Caco-2 (cell line): ENCODE results near the gene PDE11A. TPM values are rescaled to one million over a fixed set of nuclear protein-coding genes. Genes with fewer than 3 reads are reported as not detected.

Source experiments
- BruUV-seq: library from RNA; stranded (reverse); fragments of 400-500 nt; replicated peaks from 2 replicates; lab custom pipeline; 2021; lab: Mats Ljungman, UMichigan
- CTCF ChIA-PET: fragments of 300-600 bp; sonication (Branson Sonifier 250); formaldehyde crosslinking; loops from one replicate; lab custom pipeline; 2022; ENCODE audit warnings: antibody characterized with exemption; lab: Charles Lee
- POLR2A ChIA-PET: fragments of 300-600 bp; sonication (Branson Sonifier 250); formaldehyde crosslinking; loops from one replicate; lab custom pipeline; 2022; ENCODE audit warnings: antibody characterized with exemption; lab: Charles Lee
- DNase-seq, 2 experiments: peaks; one replicate each; pipeline versions ENCODE4 v3.0.0 to v3.0.0-alpha.2; 2020 to 2022
- H3K27me3 ChIP-seq: replicated peaks from 2 replicates; pipeline ENCODE4 v1.6.0; 2011; ENCODE audit warnings: low read length; ENCODE audit not compliant: control insufficient read depth, insufficient read depth
- H3K36me3 ChIP-seq: 2 replicates; pipeline ENCODE4 v1.5.1; 2011; ENCODE audit warnings: low read length; ENCODE audit not compliant: control insufficient read depth, insufficient read depth
- H3K4me1 ChIP-seq: fragments of 250-450 bp; sonication (Bioruptor Pico); 2 replicates; pipeline ENCODE4 v1.5.1; 2020; ENCODE audit warnings: mild to moderate bottlenecking
- H3K4me3 ChIP-seq: 2 replicates; pipeline ENCODE4 v1.5.1; 2011; ENCODE audit warnings: low read depth, mild to moderate bottlenecking, control low read depth, low read length
- H3K9me3 ChIP-seq: fragments of 250-450 bp; sonication (Bioruptor Pico); 2 replicates; pipeline ENCODE4 v1.5.1; 2020; ENCODE audit warnings: mild to moderate bottlenecking, moderate library complexity
- H3K27ac Mint-ChIP-seq: one replicate; pipeline ENCODE4 v1.8.0; 2022; ENCODE audit warnings: mixed read lengths; ENCODE audit not compliant: unreplicated experiment
- H3K27me3 Mint-ChIP-seq: one replicate; pipeline ENCODE4 v1.8.0; 2022; ENCODE audit warnings: mixed read lengths; ENCODE audit not compliant: insufficient read depth, unreplicated experiment
- H3K36me3 Mint-ChIP-seq: one replicate; pipeline ENCODE4 v1.8.0; 2022; ENCODE audit warnings: mild to moderate bottlenecking, mixed read lengths; ENCODE audit not compliant: insufficient read depth, unreplicated experiment
- H3K4me1 Mint-ChIP-seq: one replicate; pipeline ENCODE4 v1.8.0; 2022; ENCODE audit warnings: low read depth, mixed read lengths; ENCODE audit not compliant: unreplicated experiment
- H3K4me3 Mint-ChIP-seq: one replicate; pipeline ENCODE4 v1.8.0; 2022; ENCODE audit warnings: mild to moderate bottlenecking, moderate library complexity, mixed read lengths; ENCODE audit not compliant: unreplicated experiment
- H3K9me3 Mint-ChIP-seq: one replicate; pipeline ENCODE4 v1.8.0; 2022; ENCODE audit warnings: mixed read lengths; ENCODE audit not compliant: unreplicated experiment
- intact Hi-C: fragments of 100-400 bp; cut with micrococcal nuclease; formaldehyde crosslinking; loops from one replicate; pipeline ENCODE4 v1.10.0; 2022; ENCODE audit not compliant: unreplicated experiment
- total RNA-seq: library from RNA; stranded (reverse); gene quantifications from 2 replicates; pipeline ENCODE4 v1.2.3, GENCODE V29; 2022
- TF ChIP-seq, protein P1 (sequence below), 2 experiments: fragments of 200-600 bp in 1 of 2; IDR thresholded peaks; 1 replicate in 1 of 2; 2 replicates in 1 of 2; pipeline versions ENCODE4 v1.5.1 to v1.8.0; 2011 to 2022; ENCODE audit warnings: antibody characterized with exemption in 1 of 2, control low read depth in 1 of 2, inconsistent platforms in 1 of 2, low read depth in 1 of 2, low read length in 1 of 2, mild to moderate bottlenecking in 1 of 2, moderate library complexity in 1 of 2; ENCODE audit not compliant: insufficient read depth in 1 of 2, severe bottlenecking in 1 of 2, unreplicated experiment in 1 of 2

Gene PDE11A
- total RNA-seq, 1 experiment from 2014 or later: 0.25 TPM

GRCh38 chr2:177709986-177710401 lies 362.6 kb downstream of the PDE11A start:
- H3K4me3 ChIP-seq: no peak overlapping the region
- no peaks in the 10 kb centered on the region for H3K9me3 ChIP-seq
- ChIA-PET POLR2A (no interaction called here), CTCF (no interaction called here)
- H3K27me3 ChIP-seq: peaks cover 2% of the 10 kb centered on the region
- Mint-ChIP-seq H3K4me1 (no peaks in the 10 kb centered on the region), H3K27me3 (peaks cover 8% of the 10 kb centered on the region), H3K27ac (no peak overlapping the region), H3K9me3 (no peaks in the 10 kb centered on the region), H3K36me3 (no peaks in the 10 kb centered on the region), H3K4me3 (no peak overlapping the region)
- no peaks in the 10 kb centered on the region for H3K36me3 ChIP-seq
- TF ChIP-seq, protein P1, sequence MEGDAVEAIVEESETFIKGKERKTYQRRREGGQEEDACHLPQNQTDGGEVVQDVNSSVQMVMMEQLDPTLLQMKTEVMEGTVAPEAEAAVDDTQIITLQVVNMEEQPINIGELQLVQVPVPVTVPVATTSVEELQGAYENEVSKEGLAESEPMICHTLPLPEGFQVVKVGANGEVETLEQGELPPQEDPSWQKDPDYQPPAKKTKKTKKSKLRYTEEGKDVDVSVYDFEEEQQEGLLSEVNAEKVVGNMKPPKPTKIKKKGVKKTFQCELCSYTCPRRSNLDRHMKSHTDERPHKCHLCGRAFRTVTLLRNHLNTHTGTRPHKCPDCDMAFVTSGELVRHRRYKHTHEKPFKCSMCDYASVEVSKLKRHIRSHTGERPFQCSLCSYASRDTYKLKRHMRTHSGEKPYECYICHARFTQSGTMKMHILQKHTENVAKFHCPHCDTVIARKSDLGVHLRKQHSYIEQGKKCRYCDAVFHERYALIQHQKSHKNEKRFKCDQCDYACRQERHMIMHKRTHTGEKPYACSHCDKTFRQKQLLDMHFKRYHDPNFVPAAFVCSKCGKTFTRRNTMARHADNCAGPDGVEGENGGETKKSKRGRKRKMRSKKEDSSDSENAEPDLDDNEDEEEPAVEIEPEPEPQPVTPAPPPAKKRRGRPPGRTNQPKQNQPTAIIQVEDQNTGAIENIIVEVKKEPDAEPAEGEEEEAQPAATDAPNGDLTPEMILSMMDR (IDR thresholded peaks at IDR 0.05; ENCODE audit: insufficient read depth in 1 of 2, low read depth in 1 of 2, low read length in 1 of 2, severe bottlenecking in 1 of 2, unreplicated experiment in 1 of 2): no peak
- intact Hi-C loops: no loop called here
- BruUV-seq: no TSS peak
- no peak for DNase-seq
- H3K4me1 ChIP-seq: no peaks in the 10 kb centered on the region

DNA sequence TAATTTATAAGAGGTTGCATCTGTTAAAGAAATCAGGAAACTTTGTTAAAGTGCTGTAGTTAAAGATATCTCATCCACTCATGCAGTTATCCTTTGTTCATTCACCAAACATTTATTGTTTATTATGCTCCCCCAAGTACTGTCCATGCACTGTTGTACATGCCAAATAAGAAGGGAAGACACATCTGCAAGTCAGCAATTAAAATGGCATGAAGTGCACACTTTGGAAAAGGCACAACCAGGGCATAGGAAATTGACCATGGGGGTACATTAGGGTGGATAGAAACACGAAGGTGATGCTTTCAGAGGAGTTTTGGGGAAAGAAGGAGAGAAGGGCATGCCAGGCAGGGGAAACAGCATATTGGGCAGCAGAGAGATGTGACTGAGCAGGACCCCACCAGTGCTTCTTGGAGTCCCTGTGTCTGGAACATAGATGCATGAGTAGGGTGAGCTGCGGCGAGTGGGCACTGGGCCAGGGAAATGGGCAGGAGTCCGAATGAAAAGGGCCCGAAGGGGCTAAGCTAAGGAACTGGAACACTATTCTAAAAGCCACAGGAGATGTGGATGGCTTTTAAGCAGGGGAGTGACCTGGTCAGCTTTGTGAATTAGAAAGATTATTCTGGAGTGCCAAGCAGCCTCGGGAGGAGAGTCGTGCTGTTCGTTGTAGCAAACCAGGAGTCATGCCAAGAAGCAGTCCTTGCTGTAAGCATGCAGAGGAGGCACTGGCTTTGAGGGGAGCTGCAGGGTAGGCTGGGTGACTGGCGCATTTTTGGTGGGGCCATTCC lies 363.7 kb downstream of the PDE11A start:
- TF ChIP-seq, protein P1 (IDR thresholded peaks at IDR 0.05; ENCODE audit: insufficient read depth in 1 of 2, low read depth in 1 of 2, low read length in 1 of 2, severe bottlenecking in 1 of 2, unreplicated experiment in 1 of 2): no peak
- CTCF ChIA-PET: no interaction called here
- no peaks in the 10 kb centered on the region for H3K36me3 Mint-ChIP-seq
- no peaks in the 10 kb centered on the region for H3K9me3 ChIP-seq
- no peaks in the 10 kb centered on the region for H3K36me3 ChIP-seq
- intact Hi-C loops: no loop called here
- peaks cover 2% of the 10 kb centered on the region for H3K27me3 ChIP-seq
- H3K4me3 Mint-ChIP-seq: no peak overlapping the region
- no peaks in the 10 kb centered on the region for H3K9me3 Mint-ChIP-seq
- POLR2A ChIA-PET: no interaction called here
- no peak overlapping the region for H3K27ac Mint-ChIP-seq
- no peak for DNase-seq
- H3K4me1 ChIP-seq: no peaks in the 10 kb centered on the region
- BruUV-seq: no TSS peak
- no peak overlapping the region for H3K4me3 ChIP-seq
- peaks cover 6% of the 10 kb centered on the region for H3K27me3 Mint-ChIP-seq
- H3K4me1 Mint-ChIP-seq: no peaks in the 10 kb centered on the region

GRCh38 chr2:177708106-177708505 lies 364.5 kb downstream of the PDE11A start:
- DNase-seq: no peak
- H3K36me3 Mint-ChIP-seq: no peaks in the 10 kb centered on the region
- ChIA-PET CTCF (no interaction called here), POLR2A (no interaction called here)
- Histone ChIP-seq H3K4me1 (no peaks in the 10 kb centered on the region), H3K27me3 (peaks cover 2% of the 10 kb centered on the region), H3K4me3 (no peak overlapping the region), H3K9me3 (no peaks in the 10 kb centered on the region), H3K36me3 (no peaks in the 10 kb centered on the region)
- H3K27me3 Mint-ChIP-seq: peaks cover 9% of the 10 kb centered on the region
- intact Hi-C loops: no loop called here
- H3K9me3 Mint-ChIP-seq: no peaks in the 10 kb centered on the region
- H3K27ac Mint-ChIP-seq: no peak overlapping the region
- BruUV-seq: no TSS peak
- H3K4me1 Mint-ChIP-seq: no peaks in the 10 kb centered on the region
- no peak overlapping the region for H3K4me3 Mint-ChIP-seq
- TF ChIP-seq, protein P1 (IDR thresholded peaks at IDR 0.05; ENCODE audit: insufficient read depth in 1 of 2, low read depth in 1 of 2, low read length in 1 of 2, severe bottlenecking in 1 of 2, unreplicated experiment in 1 of 2): no peak
